ENCODE results near the gene FUZ. TPM values are rescaled to one million over a fixed set of nuclear protein-coding genes. Genes with fewer than 3 reads are reported as not detected.

FUZ gene
- total and polyA plus RNA-seq, 9 donors, result 14.6 to 23.8 (median 17.4) TPM

DNA sequence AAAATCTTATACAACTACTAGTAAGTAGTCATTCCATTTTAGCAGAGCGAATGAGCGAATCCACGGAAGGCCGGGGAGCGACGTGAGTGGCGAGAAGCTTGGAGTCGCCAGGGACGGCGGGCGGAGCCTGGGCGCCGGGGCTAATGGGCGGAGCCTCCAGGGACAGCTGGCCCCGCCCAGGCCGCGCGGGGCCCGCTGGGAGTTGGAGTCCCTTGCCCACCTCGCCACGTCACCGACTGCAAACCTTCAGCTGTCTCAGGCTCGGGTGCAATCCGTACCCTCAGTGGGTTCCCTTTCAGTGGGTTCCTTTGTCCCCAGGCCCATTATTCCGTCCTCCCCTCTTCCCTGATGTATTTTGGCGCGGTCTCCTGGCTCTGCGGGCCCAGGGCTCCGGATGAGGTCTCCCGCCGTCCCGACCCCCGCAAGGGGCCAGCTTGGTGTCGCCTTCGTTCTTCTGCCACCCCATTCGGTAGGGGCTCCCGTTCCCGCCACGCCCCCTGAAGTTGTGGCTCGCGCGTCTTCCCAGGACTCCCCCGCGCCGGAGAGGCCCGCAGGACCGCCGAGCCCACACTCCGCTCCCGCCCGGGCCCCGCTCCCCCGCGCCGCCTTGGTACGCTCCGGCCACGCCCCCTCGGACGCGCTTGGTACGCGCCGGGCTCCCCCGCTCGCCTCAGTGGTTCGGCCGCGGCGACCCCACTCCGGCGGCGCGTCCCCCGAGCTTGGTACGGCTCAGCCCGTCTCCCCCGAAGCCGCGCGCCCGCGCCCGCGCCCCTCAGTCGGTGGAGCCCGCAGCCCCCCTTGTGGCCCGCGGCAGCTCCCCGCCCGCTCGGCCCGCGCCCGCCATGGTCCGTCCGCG, 37.6 kb upstream of the FUZ start, which contains the start of gene PTOV1:
TSS of gene PTOV1 (plus strand) at position 673 of the 856 bp plus-strand sequence.
- DNase-seq, result peak; percentile 94
- WGBS (ENCODE audit: insufficient coverage), result 1% methylated on average over 91 of the region's 98 CpGs
- Histone ChIP-seq H3K27ac (ENCODE audit: low read length) (peak within 1 kb of the TSS; percentile 99), H3K27me3 (ENCODE audit: control insufficient read depth, insufficient read depth, low read length) (no peaks in the 10 kb centered on the region), H3K4me3 (ENCODE audit: low read length) (peak within 1 kb of the TSS; percentile 95), H3K36me3 (ENCODE audit: control insufficient read depth, insufficient read depth, low read length) (peaks cover 31% of the 10 kb centered on the region), H3K9me3 (replicated peaks; ENCODE audit: control insufficient read depth, low read depth, low read length) (peaks cover 9% of the 10 kb centered on the region), H3K4me1 (ENCODE audit: control insufficient read depth, insufficient read depth, low read length) (peaks cover 37% of the 10 kb centered on the region)

DNA sequence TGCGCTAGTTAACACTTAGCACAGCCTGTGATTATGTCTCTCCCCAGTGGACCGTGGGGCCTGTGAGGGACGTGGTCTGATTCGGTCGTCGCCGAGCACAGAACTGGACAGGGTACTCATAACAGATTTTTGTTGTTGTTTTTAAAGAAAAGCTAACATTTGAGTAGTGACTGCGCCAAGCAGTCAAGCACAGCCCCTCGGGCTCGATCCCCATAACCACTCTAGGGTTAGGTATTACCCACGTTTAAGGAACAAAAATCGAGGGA, 37.1 kb upstream of the FUZ start:
- Histone ChIP-seq H3K4me1 (ENCODE audit: control insufficient read depth, insufficient read depth, low read length) (peaks cover 35% of the 10 kb centered on the region), H3K27ac (ENCODE audit: low read length) (peak overlapping the region; percentile 99), H3K36me3 (ENCODE audit: control insufficient read depth, insufficient read depth, low read length) (peaks cover 26% of the 10 kb centered on the region), H3K9me3 (replicated peaks; ENCODE audit: control insufficient read depth, low read depth, low read length) (peaks cover 9% of the 10 kb centered on the region), H3K4me3 (ENCODE audit: low read length) (peak overlapping the region; percentile 95), H3K27me3 (ENCODE audit: control insufficient read depth, insufficient read depth, low read length) (no peaks in the 10 kb centered on the region)
- DNase-seq, result no peak
- 57% methylated on average over 5 of the region's 12 CpGs for WGBS (ENCODE audit: insufficient coverage)

DNA sequence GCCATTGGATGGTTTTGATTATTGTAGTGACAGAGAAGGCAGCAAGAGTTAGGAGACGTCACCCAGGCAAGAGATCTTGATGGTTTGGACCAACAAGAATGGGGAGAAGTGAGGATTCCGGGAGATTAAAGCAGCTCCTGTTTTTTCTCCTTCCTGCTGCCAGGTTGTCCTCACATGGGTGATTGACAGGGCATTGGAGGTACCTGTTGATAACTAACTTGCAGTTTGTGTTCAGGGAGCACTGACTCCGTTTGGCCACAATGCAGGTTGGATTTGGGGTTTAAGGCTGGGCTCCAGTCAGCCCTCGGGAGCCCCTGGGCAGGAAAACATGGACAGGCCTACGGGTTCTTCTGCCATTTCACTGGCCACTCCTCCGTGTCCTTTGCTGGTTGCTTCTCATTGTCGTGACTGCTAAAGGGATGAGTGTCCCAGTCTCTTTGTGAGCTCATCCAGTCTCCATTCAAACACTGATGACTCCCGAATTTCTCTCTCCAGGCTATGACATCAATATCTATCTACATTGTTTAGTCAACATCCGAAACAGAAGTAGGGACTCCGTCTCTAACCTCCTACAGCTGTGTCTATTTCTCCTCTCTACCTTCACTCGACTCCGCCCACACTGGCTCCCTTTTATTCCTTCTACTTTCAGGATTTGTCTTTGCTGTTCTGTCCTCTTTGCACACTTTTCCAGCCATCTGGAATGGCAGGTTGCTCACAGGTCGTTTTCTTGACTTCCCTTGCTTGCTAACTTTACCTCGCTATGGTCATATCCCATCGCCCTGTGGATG, 36.5 kb upstream of the FUZ start:
- 90% methylated on average over 14 of the region's 15 CpGs for WGBS (ENCODE audit: insufficient coverage)
- peak overlapping the region; percentile 99 for H3K27ac ChIP-seq (ENCODE audit: low read length)
- peak overlapping the region; percentile 95 for H3K4me3 ChIP-seq (ENCODE audit: low read length)
- peak; percentile 25 for DNase-seq
- H3K4me1 ChIP-seq (ENCODE audit: control insufficient read depth, insufficient read depth, low read length), result peaks cover 38% of the 10 kb centered on the region
- peaks cover 9% of the 10 kb centered on the region for H3K9me3 ChIP-seq (replicated peaks; ENCODE audit: control insufficient read depth, low read depth, low read length)
- no peaks in the 10 kb centered on the region for H3K27me3 ChIP-seq (ENCODE audit: control insufficient read depth, insufficient read depth, low read length)
- H3K36me3 ChIP-seq (ENCODE audit: control insufficient read depth, insufficient read depth, low read length), result peaks cover 21% of the 10 kb centered on the region

DNA sequence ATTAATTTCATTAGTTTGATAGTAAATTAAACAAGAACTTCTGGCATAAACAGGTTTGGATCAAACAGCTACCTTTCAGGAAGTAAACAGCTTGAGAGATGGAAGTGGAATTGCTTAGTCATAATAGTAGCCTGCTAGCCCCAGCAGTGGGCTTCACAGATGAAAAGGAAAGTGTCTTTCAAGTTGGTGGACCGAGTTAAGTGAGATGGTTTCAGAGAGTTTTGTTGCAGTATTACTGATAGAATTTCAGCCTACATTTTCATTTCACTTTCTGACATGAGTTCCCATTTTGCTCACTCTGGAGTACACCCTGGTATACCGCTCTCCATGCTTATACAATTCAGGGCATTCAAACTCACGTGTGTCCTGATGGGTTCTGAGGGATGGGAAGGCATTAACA, 35.8 kb upstream of the FUZ start:
- Histone ChIP-seq H3K27ac (ENCODE audit: low read length) (no peak overlapping the region), H3K4me1 (ENCODE audit: control insufficient read depth, insufficient read depth, low read length) (peaks cover 38% of the 10 kb centered on the region), H3K27me3 (ENCODE audit: control insufficient read depth, insufficient read depth, low read length) (no peaks in the 10 kb centered on the region), H3K36me3 (ENCODE audit: control insufficient read depth, insufficient read depth, low read length) (peaks cover 14% of the 10 kb centered on the region), H3K9me3 (replicated peaks; ENCODE audit: control insufficient read depth, low read depth, low read length) (peaks cover 9% of the 10 kb centered on the region), H3K4me3 (ENCODE audit: low read length) (no peak overlapping the region)
- no peak for DNase-seq
- no CpG with 5 or more reads among the region's 3 CpGs for WGBS (ENCODE audit: insufficient coverage)

DNA sequence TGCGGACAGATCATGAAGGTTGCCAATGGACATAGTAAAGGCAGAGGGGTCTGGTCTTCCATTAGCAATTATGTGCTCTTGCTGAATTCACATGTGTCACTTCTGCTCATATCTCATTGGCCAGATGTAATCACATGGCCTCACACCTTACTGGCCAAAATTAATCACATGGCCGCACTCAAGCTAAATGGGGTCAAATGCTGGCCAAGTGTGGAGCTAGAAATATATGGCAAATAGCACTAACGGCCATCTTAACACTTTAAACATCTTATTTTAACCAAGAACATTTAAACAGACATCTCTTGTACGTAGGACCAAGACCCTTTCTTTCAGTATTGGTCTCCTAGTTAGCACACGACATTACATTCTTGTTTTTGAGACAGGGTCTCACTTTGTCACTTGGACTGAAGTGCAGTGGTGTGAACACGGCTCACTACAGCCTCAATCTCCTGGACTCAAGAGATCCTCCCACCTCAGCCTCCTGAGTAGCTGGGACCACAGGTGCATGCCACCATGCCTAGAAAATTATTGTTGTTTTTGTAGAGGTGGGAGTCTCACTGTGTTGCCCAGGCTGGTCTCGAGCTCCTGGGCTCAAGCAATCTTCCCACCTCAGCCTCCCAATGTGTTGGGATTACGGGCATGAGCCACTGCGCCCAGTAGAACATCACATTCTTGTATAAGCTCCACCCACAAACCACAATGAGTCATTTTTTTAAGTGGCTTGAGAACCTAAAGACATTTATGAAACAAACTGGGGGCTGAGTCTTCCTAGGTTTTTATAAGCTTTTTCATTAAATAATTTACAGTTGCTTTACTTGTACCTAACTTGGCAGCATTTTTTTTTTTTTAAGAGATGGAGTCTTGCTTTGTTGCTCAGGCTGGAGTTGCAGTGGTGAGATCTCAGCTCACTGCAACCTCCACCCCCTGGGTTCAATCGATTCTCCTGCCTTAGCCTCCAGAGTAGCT, 34.9 kb upstream of the FUZ start:
- no peak for DNase-seq
- peaks cover 9% of the 10 kb centered on the region for H3K9me3 ChIP-seq (replicated peaks; ENCODE audit: control insufficient read depth, low read depth, low read length)

DNA sequence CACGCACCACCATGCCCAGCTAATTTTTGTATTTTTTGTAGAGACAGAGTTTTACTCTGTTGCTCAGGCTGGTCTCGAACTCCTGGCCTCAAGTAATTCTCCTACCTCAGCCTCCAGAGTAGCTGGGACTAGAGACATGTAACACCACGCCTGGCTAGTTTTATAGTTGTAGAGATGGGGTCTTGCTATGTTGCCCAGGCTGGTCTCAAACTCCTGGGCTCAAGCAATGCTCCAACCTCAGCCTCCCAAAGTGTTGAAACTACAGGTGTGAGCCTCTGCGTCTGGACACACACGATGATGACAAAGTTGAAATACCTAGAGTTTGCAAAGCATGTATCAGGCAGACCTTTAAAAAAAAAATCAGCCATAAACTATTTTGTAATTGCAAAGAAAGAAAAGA, 33.3 kb upstream of the FUZ start:
- no peak overlapping the region for H3K27ac ChIP-seq (ENCODE audit: low read length)
- DNase-seq, result no peak
- H3K36me3 ChIP-seq (ENCODE audit: control insufficient read depth, insufficient read depth, low read length), result peaks cover 13% of the 10 kb centered on the region
- H3K9me3 ChIP-seq (replicated peaks; ENCODE audit: control insufficient read depth, low read depth, low read length), result peaks cover 9% of the 10 kb centered on the region
- H3K4me1 ChIP-seq (ENCODE audit: control insufficient read depth, insufficient read depth, low read length), result peaks cover 15% of the 10 kb centered on the region
- no CpG with 5 or more reads among the region's 5 CpGs for WGBS (ENCODE audit: insufficient coverage)
- H3K4me3 ChIP-seq (ENCODE audit: low read length), result no peak overlapping the region
- no peaks in the 10 kb centered on the region for H3K27me3 ChIP-seq (ENCODE audit: control insufficient read depth, insufficient read depth, low read length)

More for the DNA sequence above, 34.9 kb upstream of the FUZ start:
- 94% methylated on average over 3 of the region's 10 CpGs for WGBS (ENCODE audit: insufficient coverage)
- Histone ChIP-seq H3K36me3 (ENCODE audit: control insufficient read depth, insufficient read depth, low read length) (peaks cover 8% of the 10 kb centered on the region), H3K27ac (ENCODE audit: low read length) (no peak overlapping the region), H3K27me3 (ENCODE audit: control insufficient read depth, insufficient read depth, low read length) (no peaks in the 10 kb centered on the region), H3K4me1 (ENCODE audit: control insufficient read depth, insufficient read depth, low read length) (peaks cover 29% of the 10 kb centered on the region), H3K4me3 (ENCODE audit: low read length) (no peak overlapping the region)

DNA sequence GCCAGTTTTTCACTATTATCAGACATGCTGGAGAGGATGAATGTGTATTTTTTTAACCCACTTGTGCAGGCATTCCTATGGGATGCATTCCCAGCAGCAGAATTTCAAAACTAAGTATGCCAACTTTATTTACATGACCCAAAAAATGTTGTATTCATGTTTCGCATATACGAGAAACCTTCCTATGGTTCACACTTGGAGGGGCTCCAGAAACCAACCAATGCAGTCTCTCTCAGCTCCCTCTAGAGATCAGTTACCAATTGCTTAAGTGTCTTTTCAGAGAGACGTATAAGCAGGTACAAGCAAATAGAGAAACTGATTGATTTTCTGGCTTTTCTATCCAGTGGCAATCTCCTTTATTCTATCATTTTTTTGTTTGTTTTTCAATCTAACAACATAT, 32.3 kb upstream of the FUZ start:
- H3K27me3 ChIP-seq (ENCODE audit: control insufficient read depth, insufficient read depth, low read length), result no peaks in the 10 kb centered on the region
- no peak overlapping the region for H3K27ac ChIP-seq (ENCODE audit: low read length)
- peaks cover 15% of the 10 kb centered on the region for H3K4me1 ChIP-seq (ENCODE audit: control insufficient read depth, insufficient read depth, low read length)
- peaks cover 21% of the 10 kb centered on the region for H3K36me3 ChIP-seq (ENCODE audit: control insufficient read depth, insufficient read depth, low read length)
- peaks cover 9% of the 10 kb centered on the region for H3K9me3 ChIP-seq (replicated peaks; ENCODE audit: control insufficient read depth, low read depth, low read length)
- DNase-seq, result no peak
- 100% methylated on average over 1 of the region's 3 CpGs for WGBS (ENCODE audit: insufficient coverage)
- H3K4me3 ChIP-seq (ENCODE audit: low read length), result no peak overlapping the region

DNA sequence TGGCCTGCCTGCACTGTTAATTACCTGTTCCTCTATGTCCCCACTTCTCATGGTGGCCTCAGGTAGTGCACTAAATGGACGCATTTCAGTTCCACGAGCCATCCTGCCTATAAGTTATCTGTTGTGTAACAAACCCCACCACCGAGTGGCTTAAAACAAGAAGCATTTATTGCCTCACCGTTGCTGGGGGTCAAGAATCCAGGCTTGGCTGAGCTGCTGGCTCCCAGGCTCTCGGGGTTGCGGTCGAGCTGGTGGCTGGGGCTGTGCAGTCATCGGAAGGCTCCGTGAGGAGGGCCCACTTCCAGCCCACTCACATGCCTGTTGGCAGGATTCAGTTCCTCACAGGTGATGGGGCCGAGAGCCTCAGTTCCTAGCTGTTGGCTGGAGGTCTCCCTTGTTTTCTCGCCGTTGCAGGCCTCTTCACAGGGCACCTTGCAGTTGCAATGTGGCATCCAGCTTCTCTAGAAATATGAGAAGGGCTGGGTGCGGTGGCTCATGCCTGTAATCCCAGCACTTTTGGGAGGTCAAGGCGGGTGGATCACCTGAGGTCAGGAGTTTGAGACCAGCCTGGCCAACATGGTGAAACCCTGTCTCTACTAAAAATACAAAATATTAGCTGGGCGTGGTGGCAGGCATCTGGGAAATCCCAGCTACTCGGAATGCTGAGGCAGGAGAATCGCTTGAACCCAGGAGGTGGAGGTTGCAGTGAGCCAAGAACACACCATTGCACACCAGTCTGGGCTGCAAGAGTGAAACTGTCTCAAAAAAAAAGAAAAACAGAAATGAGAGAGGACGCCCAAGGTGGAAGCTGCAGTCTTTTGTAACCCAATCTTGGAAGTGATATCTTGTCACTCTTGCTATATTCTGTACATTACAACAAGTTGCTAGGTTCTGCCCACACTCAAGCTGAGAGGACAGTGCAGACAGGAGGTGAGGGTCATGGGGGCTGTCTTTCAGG, 31.3 kb upstream of the FUZ start:
- H3K9me3 ChIP-seq (replicated peaks; ENCODE audit: control insufficient read depth, low read depth, low read length), result peaks cover 6% of the 10 kb centered on the region
- H3K27me3 ChIP-seq (ENCODE audit: control insufficient read depth, insufficient read depth, low read length), result no peaks in the 10 kb centered on the region
- peaks cover 10% of the 10 kb centered on the region for H3K4me1 ChIP-seq (ENCODE audit: control insufficient read depth, insufficient read depth, low read length)
- WGBS (ENCODE audit: insufficient coverage), result 74% methylated on average over 12 of the region's 18 CpGs
- DNase-seq, result no peak
- no peak overlapping the region for H3K27ac ChIP-seq (ENCODE audit: low read length)
- no peak overlapping the region for H3K4me3 ChIP-seq (ENCODE audit: low read length)
- peaks cover 22% of the 10 kb centered on the region for H3K36me3 ChIP-seq (ENCODE audit: control insufficient read depth, insufficient read depth, low read length)

DNA sequence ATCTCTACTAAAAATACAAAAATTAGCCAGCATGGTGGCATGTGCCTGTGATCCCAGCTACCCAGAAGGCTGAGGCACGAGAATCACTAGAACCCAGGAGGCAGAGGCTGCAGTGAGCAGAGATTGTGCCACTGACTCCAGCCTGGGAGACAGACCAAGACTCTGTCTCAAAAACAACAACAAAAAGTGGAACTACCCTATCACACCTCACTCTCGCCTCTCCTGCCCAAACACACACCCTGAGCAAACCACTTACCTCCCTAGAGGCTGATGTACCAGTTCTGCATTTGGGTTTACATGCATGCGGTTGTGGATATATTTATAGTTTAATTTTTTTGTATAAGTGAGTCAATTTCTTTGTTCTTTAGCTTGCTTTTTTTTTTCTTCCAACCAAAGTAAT, 30.2 kb upstream of the FUZ start:
- Histone ChIP-seq H3K4me1 (ENCODE audit: control insufficient read depth, insufficient read depth, low read length) (peaks cover 10% of the 10 kb centered on the region), H3K9me3 (replicated peaks; ENCODE audit: control insufficient read depth, low read depth, low read length) (no peaks in the 10 kb centered on the region), H3K27ac (ENCODE audit: low read length) (no peak overlapping the region), H3K36me3 (ENCODE audit: control insufficient read depth, insufficient read depth, low read length) (peaks cover 30% of the 10 kb centered on the region), H3K4me3 (ENCODE audit: low read length) (no peak overlapping the region), H3K27me3 (ENCODE audit: control insufficient read depth, insufficient read depth, low read length) (no peaks in the 10 kb centered on the region)
- 100% methylated on average over 1 of the region's 3 CpGs for WGBS (ENCODE audit: insufficient coverage)
- no peak for DNase-seq
